T-cell (primary cell): ENCODE data around the gene RSL24D1. TPM values are rescaled to one million over a fixed set of nuclear protein-coding genes. Genes with fewer than 3 reads are reported as not detected.
A peak's percentile ranks its signal among the peaks of the same experiment; 100 is the strongest.

Source experiments
- ATAC-seq, 4 experiments: fragments of 200-7000 bp in 3 of 4; fragments of 150-1000 bp in 1 of 4; cut with Tn5 transposase; replicated peaks in 1 of 4; 1 replicate in 3 of 4; 2 replicates in 1 of 4; pipeline ENCODE4 v1.10.0; 2021; ENCODE audit warnings: moderate library complexity in 3 of 4, mild to moderate bottlenecking in 2 of 4, moderate number of reproducible peaks in 1 of 4
- CTCF ChIA-PET, 2 donors: fragments of 300-600 bp; sonication (Branson Sonifier 250); formaldehyde crosslinking; loops; one replicate each; lab custom pipeline; 2022; ENCODE audit warnings: antibody characterized with exemption in 2 of 2; lab: Charles Lee
- POLR2A ChIA-PET, 2 donors: fragments of 300-600 bp; sonication (Branson Sonifier 250); formaldehyde crosslinking; loops; one replicate each; lab custom pipeline; 2022; ENCODE audit warnings: antibody characterized with exemption in 2 of 2; lab: Charles Lee
- DNase-seq, 35 experiments: peaks; one replicate each; pipeline versions ENCODE4 v3.0.0 to v3.0.0-alpha.2; 2013 to 2023
- H3K27ac ChIP-seq: one replicate; pipeline ENCODE4 v1.5.1; 2013; ENCODE audit warnings: low read length
- H3K27me3 ChIP-seq, 2 experiments: replicated peaks in 1 of 2; 1 replicate in 1 of 2; 2 replicates in 1 of 2; pipeline versions ENCODE4 v1.6.1 to v1.7.0; 2013; ENCODE audit warnings: low read length in 1 of 2, mixed read lengths in 1 of 2; ENCODE audit not compliant: control insufficient read depth in 2 of 2, insufficient read depth in 2 of 2; ENCODE audit errors: extremely low read depth in 1 of 2
- H3K36me3 ChIP-seq, 2 donors: 1 replicate in 1 of 2; 2 replicates in 1 of 2; pipeline versions ENCODE4 v1.6.1 to v1.7.0; 2013; ENCODE audit warnings: low read length in 1 of 2; ENCODE audit not compliant: control insufficient read depth in 2 of 2, insufficient read depth in 1 of 2; ENCODE audit errors: extremely low read depth in 1 of 2
- H3K4me1 ChIP-seq, 2 experiments: 1 replicate in 1 of 2; 2 replicates in 1 of 2; pipeline versions ENCODE4 v1.6.1 to v1.7.0; 2013; ENCODE audit warnings: low read length in 2 of 2, mixed read lengths in 1 of 2; ENCODE audit not compliant: insufficient read depth in 2 of 2, control insufficient read depth in 1 of 2; ENCODE audit errors: extremely low read depth in 1 of 2
- H3K4me3 ChIP-seq, 2 donors: 1 replicate in 1 of 2; 2 replicates in 1 of 2; pipeline versions ENCODE4 v1.5.1 to v1.7.0; 2013; ENCODE audit warnings: mild to moderate bottlenecking in 2 of 2, low read length in 1 of 2, moderate library complexity in 1 of 2; ENCODE audit not compliant: control insufficient read depth in 1 of 2; ENCODE audit errors: extremely low read depth in 1 of 2
- H3K9me3 ChIP-seq: 2 replicates; pipeline ENCODE4 v1.7.0; 2013
- H3K27ac Mint-ChIP-seq, 2 donors: one replicate each; pipeline ENCODE4 v1.8.0; 2020 to 2021; ENCODE audit warnings: mild to moderate bottlenecking in 2 of 2, mixed read lengths in 2 of 2
- H3K27me3 Mint-ChIP-seq, 2 donors: one replicate each; pipeline ENCODE4 v1.8.0; 2021 to 2022; ENCODE audit warnings: mixed read lengths in 2 of 2
- H3K36me3 Mint-ChIP-seq: one replicate; pipeline ENCODE4 v1.8.0; 2021; ENCODE audit warnings: mixed read lengths
- H3K4me1 Mint-ChIP-seq, 3 donors: one replicate each; pipeline ENCODE4 v1.8.0; 2020 to 2022; ENCODE audit warnings: mixed read lengths in 3 of 3, mild to moderate bottlenecking in 1 of 3
- H3K4me3 Mint-ChIP-seq, 3 donors: one replicate each; pipeline ENCODE4 v1.8.0; 2020 to 2022; ENCODE audit warnings: mild to moderate bottlenecking in 3 of 3, mixed read lengths in 3 of 3, moderate library complexity in 3 of 3
- H3K9me3 Mint-ChIP-seq, 3 donors: one replicate each; pipeline ENCODE4 v1.8.0; 2020 to 2022; ENCODE audit warnings: mixed read lengths in 3 of 3
- WGBS: methylation state at CpG from one replicate; pipeline ENCODE4 v1.1.5; 2013; ENCODE audit warnings: missing lambda C conversion rate; ENCODE audit not compliant: insufficient coverage; 5-methylcytosine and 5-hydroxymethylcytosine counted together
- total RNA-seq, 35 experiments: library from RNA in 6 of 35; stranded (reverse) in 6 of 35; fragments of 120-200 nt in 1 of 35; gene quantifications; one replicate each; pipeline versions ENCODE4 v1.2.1 to v1.2.4 and lab custom pipeline; 2013 to 2026

Gene RSL24D1
- total RNA-seq, 5 donors from 2014 or later (not counting 1 experiment from before 2014, with no cell fraction given): 88.9 to 133 (median 108) TPM

DNA sequence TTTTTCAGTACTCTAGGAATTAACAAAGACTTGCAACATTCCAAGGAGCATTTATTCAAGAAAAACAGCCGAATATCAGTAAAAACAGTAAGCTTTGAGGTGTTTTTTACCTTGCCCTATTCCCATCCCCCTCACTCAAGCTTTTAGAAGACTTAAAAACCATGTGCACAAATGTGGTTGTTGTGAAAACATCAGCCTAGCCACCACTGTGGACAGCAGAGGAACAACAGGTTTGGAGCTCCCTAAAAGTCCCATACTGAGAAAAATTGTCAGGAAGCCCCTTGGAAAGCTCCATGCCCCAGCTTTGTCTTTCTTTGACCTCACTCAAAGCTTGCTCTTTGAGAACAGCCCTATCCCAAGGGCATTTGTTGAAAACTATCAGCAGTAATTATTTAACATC is 34.7 kb upstream of the RSL24D1 start:
- no peak for DNase-seq
- ChIA-PET CTCF (interaction anchor here (0.6 to 1.0 kb wide), 4 partner anchors 9 to 1467 kb away, joined by 3 to 6 read pairs (median 3); partner anchors contain the start of genes CCPG1 (in 1 of the 2) and PIERCE2 (in 1 of the 2)), POLR2A (no interaction called here)
- no peak overlapping the region for H3K27ac Mint-ChIP-seq
- Histone ChIP-seq H3K36me3 (peaks cover 0 to 28% of the 10 kb centered on the region in 2 donors), H3K9me3 (no peaks in the 10 kb centered on the region), H3K27ac (no peak overlapping the region), H3K4me3 (no peak overlapping the region), H3K4me1 (peaks cover 0 to 4% of the 10 kb centered on the region in 2 experiments), H3K27me3 (no peaks in the 10 kb centered on the region)
- no peaks in the 10 kb centered on the region for H3K9me3 Mint-ChIP-seq
- WGBS: no CpG with 5 or more reads among the region's 1 CpG
- peaks cover 0 to 22% (median 12%) of the 10 kb centered on the region in 3 donors for H3K4me1 Mint-ChIP-seq
- ATAC-seq: no peak
- H3K27me3 Mint-ChIP-seq: no peaks in the 10 kb centered on the region
- peaks cover 35% of the 10 kb centered on the region for H3K36me3 Mint-ChIP-seq
- H3K4me3 Mint-ChIP-seq: no peak overlapping the region

DNA sequence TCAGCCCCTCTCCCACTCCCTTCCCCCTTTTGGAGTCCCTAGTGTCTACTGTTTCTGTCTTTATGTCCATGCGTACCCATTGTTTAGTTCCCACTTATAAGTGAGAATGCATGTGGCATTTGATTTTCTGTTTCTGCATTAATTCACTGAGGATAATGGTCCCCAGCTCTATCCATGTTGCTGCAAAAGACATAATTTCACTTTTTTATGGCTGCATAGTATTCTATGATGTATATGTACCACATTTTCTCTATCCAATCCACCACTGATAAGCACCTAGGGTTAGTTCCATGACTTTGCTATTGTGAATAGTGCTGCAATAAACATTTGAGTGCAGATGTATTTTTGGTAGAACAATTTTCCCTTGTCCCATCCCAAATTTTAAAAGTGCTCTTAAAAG is 34.2 kb upstream of the RSL24D1 start:
- CTCF ChIA-PET: interaction anchor here in 1 of 2 donors (0.7 kb wide), 1 partner anchor 10 kb away, joined by 3 read pairs; no protein-coding TSS in a partner anchor
- Mint-ChIP-seq H3K27me3 (no peaks in the 10 kb centered on the region), H3K27ac (no peak overlapping the region), H3K36me3 (peaks cover 36% of the 10 kb centered on the region), H3K4me1 (peaks cover 2 to 22% (median 12%) of the 10 kb centered on the region in 3 donors), H3K9me3 (no peaks in the 10 kb centered on the region), H3K4me3 (no peak overlapping the region)
- POLR2A ChIA-PET: no interaction called here
- Histone ChIP-seq H3K9me3 (no peaks in the 10 kb centered on the region), H3K36me3 (peaks cover 0 to 31% of the 10 kb centered on the region in 2 donors), H3K27me3 (no peaks in the 10 kb centered on the region), H3K4me1 (peaks cover 0 to 4% of the 10 kb centered on the region in 2 experiments), H3K4me3 (no peak overlapping the region), H3K27ac (peak overlapping the region; percentile 44)
- WGBS: no CpG with 5 or more reads among the region's 1 CpG
- no peak for ATAC-seq
- DNase-seq: no peak

GRCh38 chr15:55230051-55230670 is 33.4 kb upstream of the RSL24D1 start:
- 40% methylated on average over 1 of the region's 3 CpGs for WGBS
- peaks cover 10 to 26% (median 18%) of the 10 kb centered on the region in 3 donors for H3K4me1 Mint-ChIP-seq
- Histone ChIP-seq H3K27me3 (no peaks in the 10 kb centered on the region), H3K4me3 (no peak overlapping the region), H3K36me3 (peaks cover 0 to 33% of the 10 kb centered on the region in 2 donors), H3K4me1 (peaks cover 3 to 6% of the 10 kb centered on the region in 2 experiments), H3K27ac (peak overlapping the region; percentile 8), H3K9me3 (no peaks in the 10 kb centered on the region)
- ChIA-PET CTCF (interaction anchor here in 1 of 2 donors (1.2 to 1.9 kb wide), 2 partner anchors 13 to 39 kb away, joined by 4 to 7 read pairs; no protein-coding TSS in a partner anchor), POLR2A (no interaction called here)
- no peaks in the 10 kb centered on the region for H3K27me3 Mint-ChIP-seq
- H3K36me3 Mint-ChIP-seq: peaks cover 40% of the 10 kb centered on the region
- H3K9me3 Mint-ChIP-seq: no peaks in the 10 kb centered on the region
- peak overlapping the region; percentile 75 to 77 for H3K27ac Mint-ChIP-seq
- H3K4me3 Mint-ChIP-seq: peak overlapping the region in 2 of 3 donors; percentile 3 to 55
- ATAC-seq (peak in 1 of 4 experiments; percentile 35), DNase-seq (peak in 1 of 35 experiments; percentile 40)

GRCh38 chr15:55226127-55226526 is 29.4 kb upstream of the RSL24D1 start:
- no peak overlapping the region for H3K27ac Mint-ChIP-seq
- peaks cover 21% of the 10 kb centered on the region for H3K36me3 Mint-ChIP-seq
- no peaks in the 10 kb centered on the region for H3K9me3 Mint-ChIP-seq
- Histone ChIP-seq H3K9me3 (no peaks in the 10 kb centered on the region), H3K4me3 (no peak overlapping the region), H3K4me1 (peaks cover 33 to 36% of the 10 kb centered on the region in 2 experiments), H3K27me3 (no peaks in the 10 kb centered on the region), H3K27ac (no peak overlapping the region), H3K36me3 (peaks cover 0 to 25% of the 10 kb centered on the region in 2 donors)
- no peak overlapping the region for H3K4me3 Mint-ChIP-seq
- no peak for DNase-seq
- ChIA-PET CTCF (interaction anchor here (0.6 to 0.7 kb wide), 2 partner anchors 17 to 218 kb away, joined by 3 to 4 read pairs; no protein-coding TSS in a partner anchor), POLR2A (no interaction called here)
- WGBS: 100% methylated on average over 1 of the region's 2 CpGs
- H3K27me3 Mint-ChIP-seq: no peaks in the 10 kb centered on the region
- H3K4me1 Mint-ChIP-seq: peaks cover 46 to 60% (median 56%) of the 10 kb centered on the region in 3 donors
- ATAC-seq: no peak

DNA sequence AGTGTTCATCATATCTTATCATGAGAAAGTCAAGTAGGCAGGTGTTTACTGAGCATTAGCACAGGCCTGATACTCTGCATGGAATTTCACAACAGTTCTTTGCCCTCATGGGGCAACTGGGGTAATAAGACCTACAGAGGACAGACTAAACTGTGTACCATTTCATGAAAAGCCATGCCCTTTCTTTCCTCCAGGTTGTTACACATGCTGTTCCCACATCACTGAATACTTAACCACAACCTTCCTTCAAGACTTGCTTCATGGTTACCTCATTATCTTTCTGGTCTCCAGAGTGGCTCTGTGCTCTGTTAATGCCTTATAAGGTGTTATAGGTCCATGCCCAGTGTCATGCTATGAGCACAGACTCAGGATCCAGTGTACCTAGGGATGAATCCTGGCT is 28.2 kb upstream of the RSL24D1 start:
- Mint-ChIP-seq H3K27me3 (no peaks in the 10 kb centered on the region), H3K9me3 (no peaks in the 10 kb centered on the region), H3K36me3 (peaks cover 17% of the 10 kb centered on the region), H3K4me3 (peak overlapping the region in 1 of 3 donors; percentile 36), H3K27ac (peak overlapping the region; percentile 52 to 80), H3K4me1 (peaks cover 50 to 55% (median 52%) of the 10 kb centered on the region in 3 donors)
- Histone ChIP-seq H3K27ac (no peak overlapping the region), H3K4me3 (no peak overlapping the region), H3K36me3 (peaks cover 0 to 20% of the 10 kb centered on the region in 2 donors), H3K27me3 (no peaks in the 10 kb centered on the region), H3K9me3 (no peaks in the 10 kb centered on the region), H3K4me1 (peaks cover 33 to 36% of the 10 kb centered on the region in 2 experiments)
- ChIA-PET CTCF (interaction anchor here in 1 of 2 donors (1.2 kb wide), 1 partner anchor 10 kb away, joined by 3 read pairs; no protein-coding TSS in a partner anchor), POLR2A (interaction anchor here in 1 of 2 donors (0.6 kb wide), 1 partner anchor 38 kb away, joined by 3 read pairs; no protein-coding TSS in a partner anchor)
- DNase-seq (peak in 3 of 35 experiments; percentile 0 to 62 (median 13)), ATAC-seq (peak; percentile 57 to 92 (median 74))

DNA sequence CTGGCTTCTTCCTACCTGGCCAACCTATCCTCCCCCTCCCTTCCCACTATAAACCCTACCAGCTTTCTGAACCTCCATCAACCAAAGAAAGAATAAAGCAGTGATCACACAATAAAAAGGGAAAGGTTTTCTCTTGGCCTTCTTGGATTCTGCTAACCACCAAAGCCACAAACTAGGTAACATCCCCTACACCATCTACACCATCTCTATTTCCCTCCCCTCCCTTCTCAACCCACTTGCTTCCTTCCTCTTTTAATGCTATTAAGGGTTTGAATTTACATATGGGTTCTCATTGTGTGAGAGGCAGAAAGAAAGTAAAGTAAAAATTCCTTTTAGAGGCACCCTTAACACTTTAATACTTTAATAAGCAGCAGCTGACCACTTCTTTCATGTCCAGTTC is 25.8 kb upstream of the RSL24D1 start:
- H3K9me3 ChIP-seq: no peaks in the 10 kb centered on the region
- peak overlapping the region in 1 of 2 donors; percentile 11 for H3K4me3 ChIP-seq
- Mint-ChIP-seq H3K27me3 (no peaks in the 10 kb centered on the region), H3K36me3 (peaks cover 14% of the 10 kb centered on the region), H3K4me1 (peaks cover 59 to 70% (median 61%) of the 10 kb centered on the region in 3 donors), H3K4me3 (peak overlapping the region in 2 of 3 donors; percentile 8 to 67), H3K9me3 (no peaks in the 10 kb centered on the region), H3K27ac (peak overlapping the region; percentile 56 to 81)
- no peaks in the 10 kb centered on the region for H3K27me3 ChIP-seq
- ChIA-PET CTCF (interaction anchor here in 1 of 2 donors (1.3 kb wide), 1 partner anchor 44 kb away, joined by 4 read pairs; no protein-coding TSS in a partner anchor), POLR2A (interaction anchor here in 1 of 2 donors (0.6 kb wide), 1 partner anchor 39 kb away, joined by 3 read pairs; no protein-coding TSS in a partner anchor)
- DNase-seq (peak in 1 of 35 experiments; percentile 45), ATAC-seq (peak in 2 of 4 experiments; percentile 51 to 67)
- H3K27ac ChIP-seq: peak overlapping the region; percentile 38
- peaks cover 0 to 14% of the 10 kb centered on the region in 2 donors for H3K36me3 ChIP-seq
- H3K4me1 ChIP-seq: peaks cover 33 to 36% of the 10 kb centered on the region in 2 experiments
